HepG2 (cell line): ENCODE results near the gene PRKN. TPM values are rescaled to one million over a fixed set of nuclear protein-coding genes. Genes with fewer than 3 reads are reported as not detected.

Experiments
- ATAC-seq: fragments of 200-7000 bp; cut with Tn5 transposase; 3 replicates; pipeline ENCODE4 v1.9.1; 2020; ENCODE audit warnings: mild to moderate bottlenecking, moderate library complexity
- BruUV-seq: library from RNA; stranded (reverse); fragments of 400-500 nt; replicated peaks from 2 replicates; lab custom pipeline; 2021; lab: Mats Ljungman, UMichigan
- CTCF ChIA-PET: fragments of 300-600 bp; formaldehyde crosslinking; extraction: SDS; loops from one replicate; lab custom pipeline; 2021; ENCODE audit warnings: low total read pairs, inconsistent platforms, low intra/inter-chr PET ratio; lab: Yijun Ruan, JAX
- POLR2A ChIA-PET: fragments of 350-600 bp; sonication (Branson Sonifier 250); formaldehyde crosslinking; loops from one replicate; lab custom pipeline; 2020; ENCODE audit warnings: antibody characterized with exemption, inconsistent platforms; lab: Yijun Ruan, JAX
- DNase-seq: peaks from one replicate; pipeline ENCODE4 v3.0.0-alpha.2; 2015; ENCODE audit warnings: low spot score
- FAIRE-seq: peaks from 3 replicates; lab custom pipeline; 2011; peaks lifted over from hg19 to GRCh38; lab: Jason Lieb, UNC
- H2AFZ ChIP-seq: one replicate; pipeline ENCODE4 v1.6.1; 2011; ENCODE audit warnings: low read length, inconsistent platforms
- H3K27ac ChIP-seq: fragments of 300-600 bp; 3 replicates; pipeline ENCODE4 v1.8.0; 2011; ENCODE audit warnings: mixed run types, mild to moderate bottlenecking, mixed read lengths, low read length, inconsistent platforms; ENCODE audit not compliant: insufficient read depth; ENCODE audit errors: extremely low read length
- H3K27me3 ChIP-seq, 2 experiments: fragments of 200-600 bp in 1 of 2; 2 replicates in 1 of 2; 3 replicates in 1 of 2; pipeline versions ENCODE4 v1.6.0 to v1.8.0; 2011; ENCODE audit warnings: low read length in 2 of 2, mild to moderate bottlenecking in 2 of 2, moderate library complexity in 2 of 2, inconsistent platforms in 1 of 2; ENCODE audit not compliant: insufficient read depth in 2 of 2, control insufficient read depth in 1 of 2
- H3K36me3 ChIP-seq, 2 experiments: fragments of 200-600 bp in 1 of 2; replicated peaks in 1 of 2; 2 replicates in 1 of 2; 3 replicates in 1 of 2; pipeline versions ENCODE4 v1.5.1 to v1.8.0; 2011; ENCODE audit warnings: low read length in 2 of 2, inconsistent platforms in 1 of 2; ENCODE audit not compliant: insufficient read depth in 2 of 2, control insufficient read depth in 1 of 2
- H3K4me1 ChIP-seq: 2 replicates; pipeline ENCODE4 v1.5.1; 2012; ENCODE audit warnings: low read length, inconsistent platforms; ENCODE audit not compliant: insufficient read depth
- H3K4me2 ChIP-seq: 2 replicates; pipeline ENCODE4 v1.6.0; 2011; ENCODE audit warnings: low read depth, low read length, inconsistent platforms
- H3K4me3 ChIP-seq, 3 experiments: fragments of 200-600 bp in 1 of 3; sonication (generic), shearing (Covaris generic) in 1 of 3; replicated peaks in 1 of 3; 2 replicates each; pipeline ENCODE4 v1.5.1; 2011 to 2016; ENCODE audit warnings: low read length in 3 of 3, inconsistent platforms in 2 of 3, low read depth in 2 of 3, mild to moderate bottlenecking in 2 of 3, control low read depth in 1 of 3, mixed read lengths in 1 of 3; ENCODE audit not compliant: insufficient read depth in 1 of 3
- H3K79me2 ChIP-seq: one replicate; pipeline ENCODE4 v1.6.1; 2011; ENCODE audit warnings: low read length, inconsistent platforms; ENCODE audit not compliant: insufficient read depth
- H3K9ac ChIP-seq: 2 replicates; pipeline ENCODE4 v1.6.0; 2011; ENCODE audit warnings: mild to moderate bottlenecking, low read depth, low read length, inconsistent platforms; ENCODE audit not compliant: insufficient read depth
- H3K9me3 ChIP-seq: 2 replicates; pipeline ENCODE4 v1.5.1; 2012; ENCODE audit warnings: mild to moderate bottlenecking, low read length
- H4K20me1 ChIP-seq: 2 replicates; pipeline ENCODE4 v1.6.0; 2011; ENCODE audit warnings: inconsistent platforms, mild to moderate bottlenecking, low read length, moderate library complexity; ENCODE audit not compliant: insufficient read depth
- IRF9 ChIP-seq: sonication (generic); formaldehyde crosslinking; IDR thresholded peaks from 2 replicates; pipeline ENCODE4 v1.8.0; 2022; ENCODE audit warnings: missing genetic modification reagents, mild to moderate bottlenecking, borderline replicate concordance
- WGBS: methylation state at CpG from one replicate; pipeline ENCODE4 v1.1.6; 2017; ENCODE audit warnings: low lambda C conversion rate; 5-methylcytosine and 5-hydroxymethylcytosine counted together
- in situ Hi-C: cut with HindIII; loops from 2 replicates; pipeline ENCODE4 v1.10.0; 2017; ENCODE audit warnings: low pct_unique_long_range_greater_than_20kb; ENCODE audit not compliant: extremely low pct_ligation_motif_present
- intact Hi-C: fragments of 100-400 bp; cut with micrococcal nuclease; formaldehyde crosslinking; loops from one replicate; pipeline ENCODE4 v1.10.0; 2022; ENCODE audit not compliant: unreplicated experiment
- polyA plus RNA-seq, 8 experiments: library from polyadenylated mRNA; depleted of rRNA in 3 of 8; stranded (reverse) in 7 of 8; unstranded in 1 of 8; fragments of >200 nt; fragmentation: Illumina TruSeq in 4 of 8; extraction: Trizol in 4 of 8; gene quantifications; 2 replicates each; pipeline versions ENCODE4 v1.2.1 to v1.2.3, GENCODE V29; 2011 to 2016; ENCODE audit warnings: low read depth in 4 of 8, missing spikeins in 1 of 8, mixed read lengths in 1 of 8; ENCODE audit not compliant: insufficient read depth in 1 of 8
- total RNA-seq, 5 experiments: library from RNA; depleted of rRNA; stranded (reverse); fragments of >200 nt; fragmentation: Illumina TruSeq; extraction: Trizol; gene quantifications; 2 replicates each; pipeline ENCODE4 v1.2.3, GENCODE V29; 2016; ENCODE audit warnings: low read depth in 1 of 5
- TF ChIP-seq, protein P1 (sequence below), 2 experiments: fragments of 450-650 bp in 1 of 2; sonication (generic) in 1 of 2; formaldehyde crosslinking in 1 of 2; IDR thresholded peaks; 2 replicates each; pipeline versions ENCODE4 v1.6.1 to v1.8.0; 2016 to 2022; ENCODE audit warnings: antibody characterized with exemption in 1 of 2, mild to moderate bottlenecking in 1 of 2, missing genetic modification reagents in 1 of 2

Gene PRKN
- total and polyA plus RNA-seq, 2 of the 13 experiments (the other 11 are each of a cell fraction or from before 2014, with no cell fraction given) = 0.31 to 0.44 TPM

GRCh38 chr6:161884782-161885181, 842.8 kb downstream of the PRKN start:
- ATAC-seq (no peak), FAIRE-seq (no peak), DNase-seq (no peak)
- Histone ChIP-seq H3K79me2 (no peaks in the 10 kb centered on the region), H3K9ac (no peak overlapping the region), H3K36me3 (no peaks in the 10 kb centered on the region), H3K4me3 (no peak overlapping the region), H4K20me1 (no peaks in the 10 kb centered on the region), H3K9me3 (no peaks in the 10 kb centered on the region), H3K4me1 (no peaks in the 10 kb centered on the region), H3K27ac (no peak overlapping the region), H3K27me3 (no peaks in the 10 kb centered on the region), H3K4me2 (no peak overlapping the region), H2AFZ (no peak overlapping the region)
- in situ Hi-C loops (no loop called here), intact Hi-C loops (no loop called here)
- BruUV-seq = no TSS peak
- ChIA-PET POLR2A (no interaction called here), CTCF (no interaction called here)
- WGBS = 4% methylated on average over 2 of the region's 2 CpGs
- TF ChIP-seq IRF9 = no peak
- TF ChIP-seq, protein P1, sequence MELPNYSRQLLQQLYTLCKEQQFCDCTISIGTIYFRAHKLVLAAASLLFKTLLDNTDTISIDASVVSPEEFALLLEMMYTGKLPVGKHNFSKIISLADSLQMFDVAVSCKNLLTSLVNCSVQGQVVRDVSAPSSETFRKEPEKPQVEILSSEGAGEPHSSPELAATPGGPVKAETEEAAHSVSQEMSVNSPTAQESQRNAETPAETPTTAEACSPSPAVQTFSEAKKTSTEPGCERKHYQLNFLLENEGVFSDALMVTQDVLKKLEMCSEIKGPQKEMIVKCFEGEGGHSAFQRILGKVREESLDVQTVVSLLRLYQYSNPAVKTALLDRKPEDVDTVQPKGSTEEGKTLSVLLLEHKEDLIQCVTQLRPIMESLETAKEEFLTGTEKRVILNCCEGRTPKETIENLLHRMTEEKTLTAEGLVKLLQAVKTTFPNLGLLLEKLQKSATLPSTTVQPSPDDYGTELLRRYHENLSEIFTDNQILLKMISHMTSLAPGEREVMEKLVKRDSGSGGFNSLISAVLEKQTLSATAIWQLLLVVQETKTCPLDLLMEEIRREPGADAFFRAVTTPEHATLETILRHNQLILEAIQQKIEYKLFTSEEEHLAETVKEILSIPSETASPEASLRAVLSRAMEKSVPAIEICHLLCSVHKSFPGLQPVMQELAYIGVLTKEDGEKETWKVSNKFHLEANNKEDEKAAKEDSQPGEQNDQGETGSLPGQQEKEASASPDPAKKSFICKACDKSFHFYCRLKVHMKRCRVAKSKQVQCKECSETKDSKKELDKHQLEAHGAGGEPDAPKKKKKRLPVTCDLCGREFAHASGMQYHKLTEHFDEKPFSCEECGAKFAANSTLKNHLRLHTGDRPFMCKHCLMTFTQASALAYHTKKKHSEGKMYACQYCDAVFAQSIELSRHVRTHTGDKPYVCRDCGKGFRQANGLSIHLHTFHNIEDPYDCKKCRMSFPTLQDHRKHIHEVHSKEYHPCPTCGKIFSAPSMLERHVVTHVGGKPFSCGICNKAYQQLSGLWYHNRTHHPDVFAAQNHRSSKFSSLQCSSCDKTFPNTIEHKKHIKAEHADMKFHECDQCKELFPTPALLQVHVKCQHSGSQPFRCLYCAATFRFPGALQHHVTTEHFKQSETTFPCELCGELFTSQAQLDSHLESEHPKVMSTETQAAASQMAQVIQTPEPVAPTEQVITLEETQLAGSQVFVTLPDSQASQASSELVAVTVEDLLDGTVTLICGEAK (IDR thresholded peaks at IDR 0.05) = peak; percentile 20; the same call in 1 of the 2 replicates
- TF ChIP-seq, protein P1 (CRISPR knock-in tag; IDR thresholded peaks at IDR 0.05) = no peak
